Islet precursor cell (in vitro differentiated cells): ENCODE measurements around the gene FAM43B.

ENCODE experiments used
- DNase-seq: peaks from one replicate; pipeline ENCODE4 v3.0.0-alpha.2; 2018

FAM43B gene

GRCh38 chr1:20552728-20553445 is 514 bp downstream of the FAM43B start:
- no peak for DNase-seq

- DNase-seq = no peak
These were observed 2.8 kb downstream of the FAM43B start for GRCh38 chr1:20555025-20555757.

GRCh38 chr1:20555758-20556120 is 3.4 kb downstream of the FAM43B start:
- DNase-seq = no peak

- no peak for DNase-seq
These were observed 5.8 kb downstream of the FAM43B start for GRCh38 chr1:20558191-20558590.

GRCh38 chr1:20560966-20561365 is 8.6 kb downstream of the FAM43B start:
- DNase-seq = no peak

GRCh38 chr1:20565234-20565633 is 12.9 kb downstream of the FAM43B start:
- DNase-seq = no peak

- DNase-seq = no peak
These were observed 17.2 kb downstream of the FAM43B start for GRCh38 chr1:20569523-20570098.

- DNase-seq = no peak
These were observed 19.1 kb downstream of the FAM43B start for GRCh38 chr1:20571427-20571826.

GRCh38 chr1:20573987-20574386 is 21.6 kb downstream of the FAM43B start:
- no peak for DNase-seq

GRCh38 chr1:20574686-20575540 is 22.5 kb downstream of the FAM43B start:
- DNase-seq = peak; percentile 92

- DNase-seq = no peak
These were observed 23.4 kb downstream of the FAM43B start for GRCh38 chr1:20575541-20576336.

GRCh38 chr1:20578062-20578461 is 25.7 kb downstream of the FAM43B start:
- no peak for DNase-seq

- DNase-seq = no peak
These were observed 26.5 kb downstream of the FAM43B start for GRCh38 chr1:20578721-20579395.

GRCh38 chr1:20584890-20585289 is 32.5 kb downstream of the FAM43B start:
- DNase-seq = no peak

GRCh38 chr1:20586953-20587660 is 34.7 kb downstream of the FAM43B start:
- DNase-seq = no peak

- no peak for DNase-seq
These were observed 35.3 kb downstream of the FAM43B start for GRCh38 chr1:20587661-20588053.

- peak; percentile 71 for DNase-seq
These were observed 36.4 kb downstream of the FAM43B start, which contains the start of gene CDA for GRCh38 chr1:20588634-20589225. Gene CDA (plus strand): TSS chr1:20589097. CDS start chr1:20589130, 33 bp downstream.

GRCh38 chr1:20589331-20590278 is 37.2 kb downstream of the FAM43B start:
- DNase-seq = no peak

- DNase-seq = no peak
These were observed 38.0 kb downstream of the FAM43B start for GRCh38 chr1:20590306-20590777.
